Activated CD4-positive, alpha-beta T cell treated with anti-CD3 and anti-CD28 coated beads, Interleukin-2, amount 10 ng/mL, durations not matched to agents 24 days and 14 days (primary cell): ENCODE measurements around the gene PSMC3. TPM values are rescaled to one million over a fixed set of nuclear protein-coding genes. Genes with fewer than 3 reads are reported as not detected.

Experiments used
- DNase-seq: peaks from one replicate; pipeline ENCODE4 v3.0.0; 2022
- H3K27ac Mint-ChIP-seq: one replicate; pipeline ENCODE4 v1.8.0; 2022; ENCODE audit warnings: mild to moderate bottlenecking, mixed read lengths
- H3K27me3 Mint-ChIP-seq: one replicate; pipeline ENCODE4 v1.8.0; 2022; ENCODE audit warnings: mixed read lengths
- H3K36me3 Mint-ChIP-seq: one replicate; pipeline ENCODE4 v1.8.0; 2022; ENCODE audit warnings: low read depth, mild to moderate bottlenecking, mixed read lengths
- H3K4me1 Mint-ChIP-seq: one replicate; pipeline ENCODE4 v1.8.0; 2021; ENCODE audit warnings: mixed read lengths
- H3K4me3 Mint-ChIP-seq: one replicate; pipeline ENCODE4 v1.8.0; 2022; ENCODE audit warnings: mild to moderate bottlenecking, moderate library complexity, mixed read lengths
- H3K9me3 Mint-ChIP-seq: one replicate; pipeline ENCODE4 v1.8.0; 2021; ENCODE audit warnings: mixed read lengths
- intact Hi-C: fragments of 100-400 bp; cut with micrococcal nuclease; formaldehyde crosslinking; loops from one replicate; pipeline ENCODE4 v1.15.1; 2023
- total RNA-seq: library from RNA; stranded (reverse); gene quantifications from 2 replicates; pipeline ENCODE4 v1.2.3, GENCODE V29; 2022

PSMC3 gene
- total RNA-seq, 1 donor from 2014 or later, result 234 TPM

- intact Hi-C loops, result no loop called here
- H3K27ac Mint-ChIP-seq, result peak overlapping the region; percentile 11
- H3K36me3 Mint-ChIP-seq, result no peaks in the 10 kb centered on the region
- H3K4me3 Mint-ChIP-seq, result no peak overlapping the region
- H3K27me3 Mint-ChIP-seq, result no peaks in the 10 kb centered on the region
- peak; percentile 53 for DNase-seq
- peaks cover 9% of the 10 kb centered on the region for H3K4me1 Mint-ChIP-seq
- H3K9me3 Mint-ChIP-seq, result no peaks in the 10 kb centered on the region
These were observed 50.1 kb downstream of the PSMC3 start for GRCh38 chr11:47376107-47376524.

- H3K27ac Mint-ChIP-seq, result no peak overlapping the region
- intact Hi-C loops, result loop anchor here (2.0 kb wide), 2 partner anchors 19 to 79 kb away; no protein-coding TSS in a partner anchor
These were observed 50.6 kb downstream of the PSMC3 start for GRCh38 chr11:47375546-47376085.

GRCh38 chr11:47375020-47375419, 51.2 kb downstream of the PSMC3 start:
- no peaks in the 10 kb centered on the region for H3K9me3 Mint-ChIP-seq
- no peaks in the 10 kb centered on the region for H3K36me3 Mint-ChIP-seq
- H3K4me3 Mint-ChIP-seq, result no peak overlapping the region
- DNase-seq, result no peak
- peaks cover 9% of the 10 kb centered on the region for H3K4me1 Mint-ChIP-seq
- intact Hi-C loops, result loop anchor here (2.0 kb wide), 2 partner anchors 20 to 80 kb away; no protein-coding TSS in a partner anchor
- no peaks in the 10 kb centered on the region for H3K27me3 Mint-ChIP-seq
- H3K27ac Mint-ChIP-seq, result no peak overlapping the region

More at GRCh38 chr11:47375546-47376085, 50.6 kb downstream of the PSMC3 start:
- Mint-ChIP-seq H3K9me3 (no peaks in the 10 kb centered on the region), H3K4me1 (peaks cover 9% of the 10 kb centered on the region), H3K36me3 (no peaks in the 10 kb centered on the region), H3K27me3 (no peaks in the 10 kb centered on the region), H3K4me3 (no peak overlapping the region)
- no peak for DNase-seq

- Mint-ChIP-seq H3K36me3 (no peaks in the 10 kb centered on the region), H3K27me3 (no peaks in the 10 kb centered on the region), H3K4me3 (no peak overlapping the region), H3K9me3 (no peaks in the 10 kb centered on the region), H3K27ac (no peak overlapping the region), H3K4me1 (peaks cover 11% of the 10 kb centered on the region)
- no peak for DNase-seq
- intact Hi-C loops, result loop anchor here (1.0 to 2.0 kb wide), 3 partner anchors 20 to 80 kb away; partner anchors contain the start of gene SLC39A13
These were observed 51.6 kb downstream of the PSMC3 start for GRCh38 chr11:47374720-47375019.

- Mint-ChIP-seq H3K9me3 (no peaks in the 10 kb centered on the region), H3K4me1 (peaks cover 17% of the 10 kb centered on the region), H3K4me3 (no peak overlapping the region), H3K27ac (peak overlapping the region; percentile 41), H3K36me3 (no peaks in the 10 kb centered on the region), H3K27me3 (peaks cover 2% of the 10 kb centered on the region)
- intact Hi-C loops, result loop anchor here (1.0 to 2.0 kb wide), 3 partner anchors 21 to 81 kb away; partner anchors contain the start of gene SLC39A13
- DNase-seq, result peak; percentile 95
These were observed 52.1 kb downstream of the PSMC3 start for GRCh38 chr11:47373876-47374719.

- DNase-seq, result no peak
- Mint-ChIP-seq H3K4me1 (peaks cover 17% of the 10 kb centered on the region), H3K36me3 (no peaks in the 10 kb centered on the region), H3K9me3 (no peaks in the 10 kb centered on the region), H3K27ac (no peak overlapping the region), H3K27me3 (peaks cover 2% of the 10 kb centered on the region), H3K4me3 (no peak overlapping the region)
- intact Hi-C loops, result no loop called here
These were observed 53.8 kb downstream of the PSMC3 start for GRCh38 chr11:47372422-47372821.

- intact Hi-C loops, result no loop called here
- H3K4me3 Mint-ChIP-seq, result no peak overlapping the region
- H3K9me3 Mint-ChIP-seq, result no peaks in the 10 kb centered on the region
- peaks cover 7% of the 10 kb centered on the region for H3K27me3 Mint-ChIP-seq
- peaks cover 16% of the 10 kb centered on the region for H3K4me1 Mint-ChIP-seq
- no peak for DNase-seq
- no peaks in the 10 kb centered on the region for H3K36me3 Mint-ChIP-seq
- peak overlapping the region; percentile 49 for H3K27ac Mint-ChIP-seq
These were observed 56.6 kb downstream of the PSMC3 start for GRCh38 chr11:47369676-47370075.

Other genes starting within 250 kb of the PSMC3 start
- gene ARFGAP2, start 249.6 kb downstream of the PSMC3 start, total RNA-seq, result 98.3 and 109 TPM in 2 replicates
- gene PACSIN3, start 240.0 kb downstream of the PSMC3 start, total RNA-seq, result 14.3 and 16.4 TPM in 2 replicates
- 148 and 157 TPM in 2 replicates for gene DDB2, start 211.5 kb downstream of the PSMC3 start, total RNA-seq
- 24.8 and 27.6 TPM in 2 replicates for gene ACP2, start 177.6 kb downstream of the PSMC3 start, total RNA-seq
- gene NR1H3, start 168.4 kb downstream of the PSMC3 start, total RNA-seq, result 7.6 and 15.4 TPM in 2 replicates
- 78.5 and 80.7 TPM in 2 replicates for gene MADD, start 156.3 kb downstream of the PSMC3 start, total RNA-seq
- gene MYBPC3, start 73.7 kb downstream of the PSMC3 start, total RNA-seq, result not detected in 2 replicates
- not detected in 2 replicates for gene SPI1, start 47.9 kb downstream of the PSMC3 start, total RNA-seq
- 13.2 and 13.3 TPM in 2 replicates for gene SLC39A13, start 17.8 kb downstream of the PSMC3 start, total RNA-seq
- gene RAPSN, start 22.7 kb upstream of the PSMC3 start, total RNA-seq, result 0.42 and 1.0 TPM in 2 replicates
- 154 and 159 TPM in 2 replicates for gene CELF1, start 126.7 kb upstream of the PSMC3 start, total RNA-seq
- gene PTPMT1, start 139.2 kb upstream of the PSMC3 start, total RNA-seq, result 53.9 and 54.9 TPM in 2 replicates
- gene KBTBD4, start 152.5 kb upstream of the PSMC3 start, total RNA-seq, result 16.4 and 16.7 TPM in 2 replicates
- 151 and 159 TPM in 2 replicates for gene NDUFS3, start 152.6 kb upstream of the PSMC3 start, total RNA-seq
- 0.19 and 0.28 TPM in 2 replicates for gene FAM180B, start 160.2 kb upstream of the PSMC3 start, total RNA-seq
- gene C1QTNF4, start 168.0 kb upstream of the PSMC3 start, total RNA-seq, result 0.19 TPM in 2 replicates
- 128 and 136 TPM in 2 replicates for gene MTCH2, start 216.1 kb upstream of the PSMC3 start, total RNA-seq